Heart left ventricle (tissue), 13 donors: ENCODE results near the gene ABCF3.

ENCODE experiments used
- POLR2A ChIP-seq, 2 donors: fragments of 450-650 bp; IDR thresholded peaks; one replicate each; pipeline ENCODE4 v1.6.1; 2017; ENCODE audit warnings: antibody characterized with exemption in 2 of 2, mild to moderate bottlenecking in 2 of 2, moderate library complexity in 2 of 2
- TF ChIP-seq, protein P1 (sequence below), 12 donors: fragments of 200-600 bp; sonication (generic) in 4 of 12; IDR thresholded peaks; one replicate each; pipeline versions ENCODE4 v1.5.0 to v1.8.0; 2018 to 2022; ENCODE audit warnings: antibody characterized with exemption in 12 of 12, mild to moderate bottlenecking in 5 of 12
- donor health status: ischemic (EF 13 %, LVEDD 7.1; RV severe dilation, severe dysfunction).
- donor health status: DM: no; HTN: yes; CAD: no.
- donor health status: DM: no; HTN: no; CAD: no.
- donor health status: ischemic (EF 25% LVEDD 6.9; RV normal size, moderate dysfunction).
- donor health status: ischemic (EF 25% LVEDD 5.7; RV mildly dilated, moderate dysfunction).
- donor health status: ischemic (EF 35%, LVEDD 5.7; RV mildly dilated, moderate dysfunction).
- donor health status: nonischemic (EF 11% LVEDD 7.7; RV severe dilation, severe dysfunction).
- donor health status: DM: yes; HTN: yes; CAD: no.
- donor health status: PGD.
- donor health status: ischemic (EF 29% LVEDD 5.4; RV normal size, mild dysfunction).
- donor health status: nonischemic (EF 23%, LVEDD 6.1; RV moderate dilation, normal function).

DNA sequence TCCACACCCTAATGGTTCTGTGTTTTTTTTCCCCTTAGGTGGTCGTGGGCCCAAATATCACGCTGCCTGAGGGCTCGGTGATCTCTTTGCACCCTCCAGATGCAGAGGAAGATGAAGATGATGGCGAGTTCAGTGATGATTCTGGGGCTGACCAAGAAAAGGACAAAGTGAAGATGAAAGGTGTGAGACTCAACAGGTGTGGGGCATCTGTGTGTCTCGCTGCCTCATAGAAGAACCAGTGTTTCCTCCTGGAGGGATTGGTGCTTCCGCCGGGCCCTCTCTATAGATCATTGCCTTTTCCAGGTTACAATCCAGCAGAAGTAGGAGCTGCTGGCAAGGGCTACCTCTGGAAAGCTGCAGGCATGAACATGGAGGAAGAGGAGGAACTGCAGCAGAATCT, 43.8 kb upstream of the ABCF3 start:
- TF ChIP-seq, protein P1, sequence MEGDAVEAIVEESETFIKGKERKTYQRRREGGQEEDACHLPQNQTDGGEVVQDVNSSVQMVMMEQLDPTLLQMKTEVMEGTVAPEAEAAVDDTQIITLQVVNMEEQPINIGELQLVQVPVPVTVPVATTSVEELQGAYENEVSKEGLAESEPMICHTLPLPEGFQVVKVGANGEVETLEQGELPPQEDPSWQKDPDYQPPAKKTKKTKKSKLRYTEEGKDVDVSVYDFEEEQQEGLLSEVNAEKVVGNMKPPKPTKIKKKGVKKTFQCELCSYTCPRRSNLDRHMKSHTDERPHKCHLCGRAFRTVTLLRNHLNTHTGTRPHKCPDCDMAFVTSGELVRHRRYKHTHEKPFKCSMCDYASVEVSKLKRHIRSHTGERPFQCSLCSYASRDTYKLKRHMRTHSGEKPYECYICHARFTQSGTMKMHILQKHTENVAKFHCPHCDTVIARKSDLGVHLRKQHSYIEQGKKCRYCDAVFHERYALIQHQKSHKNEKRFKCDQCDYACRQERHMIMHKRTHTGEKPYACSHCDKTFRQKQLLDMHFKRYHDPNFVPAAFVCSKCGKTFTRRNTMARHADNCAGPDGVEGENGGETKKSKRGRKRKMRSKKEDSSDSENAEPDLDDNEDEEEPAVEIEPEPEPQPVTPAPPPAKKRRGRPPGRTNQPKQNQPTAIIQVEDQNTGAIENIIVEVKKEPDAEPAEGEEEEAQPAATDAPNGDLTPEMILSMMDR (IDR thresholded peaks at IDR 0.05) = no peak
- no peak for TF ChIP-seq POLR2A (IDR thresholded peaks at IDR 0.05)
